Mucosa of rectum (tissue), 2 donors: ENCODE data around the gene CALML5.

ENCODE experiments used
- H3K27ac ChIP-seq, 2 donors: one replicate each; pipeline ENCODE4 v1.7.0; 2013; ENCODE audit warnings: inconsistent platforms in 2 of 2, low read depth in 2 of 2, low read length in 2 of 2
- H3K27me3 ChIP-seq, 2 donors: one replicate each; pipeline ENCODE4 v1.7.0; 2013; ENCODE audit warnings: low read length in 2 of 2; ENCODE audit not compliant: control insufficient read depth in 2 of 2, insufficient read depth in 2 of 2
- H3K36me3 ChIP-seq, 2 donors: one replicate each; pipeline ENCODE4 v1.7.0; 2013; ENCODE audit warnings: low read length in 2 of 2; ENCODE audit not compliant: control insufficient read depth in 2 of 2, insufficient read depth in 2 of 2
- H3K4me1 ChIP-seq, 2 donors: one replicate each; pipeline ENCODE4 v1.7.0; 2013; ENCODE audit warnings: low read length in 2 of 2, mild to moderate bottlenecking in 1 of 2; ENCODE audit not compliant: control insufficient read depth in 2 of 2, insufficient read depth in 2 of 2
- H3K4me3 ChIP-seq, 2 donors: one replicate each; pipeline ENCODE4 v1.7.0; 2013; ENCODE audit warnings: low read length in 2 of 2
- H3K9ac ChIP-seq, 2 donors: one replicate each; pipeline ENCODE4 v1.7.0; 2013; ENCODE audit warnings: low read length in 2 of 2, low read depth in 1 of 2, mild to moderate bottlenecking in 1 of 2
- H3K9me3 ChIP-seq, 2 donors: one replicate each; pipeline ENCODE4 v1.7.0; 2013; ENCODE audit warnings: low read length in 2 of 2; ENCODE audit not compliant: control insufficient read depth in 2 of 2
- donor health status: healthy.
- donor health status: Normal muscosa, but diverticular disease.

Gene CALML5

DNA sequence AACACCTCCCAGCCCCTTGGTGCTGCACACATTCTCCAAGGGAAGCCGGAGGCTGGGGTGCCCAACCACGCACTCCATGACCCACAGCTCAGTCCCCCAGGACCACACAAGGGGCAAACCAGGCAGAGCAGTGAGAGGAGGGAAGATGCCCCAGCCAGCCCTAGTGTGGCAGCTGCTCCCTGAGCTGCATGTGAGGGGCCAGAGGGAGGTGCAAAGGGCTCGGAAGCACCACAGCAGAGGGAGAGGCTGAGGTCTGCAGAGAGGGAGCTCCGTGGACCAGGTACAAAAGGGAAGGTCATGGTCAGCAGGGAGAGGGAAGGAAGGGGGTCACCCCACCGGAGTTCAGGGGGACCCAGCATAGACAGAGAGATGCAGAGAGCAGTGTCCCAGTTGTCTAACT lies 1.5 kb upstream of the CALML5 start:
- no peaks in the 10 kb centered on the region for H3K36me3 ChIP-seq
- no peak overlapping the region for H3K4me3 ChIP-seq
- H3K4me1 ChIP-seq, result peaks cover 20 to 21% of the 10 kb centered on the region in 2 donors
- no peak overlapping the region for H3K9ac ChIP-seq
- no peak overlapping the region for H3K27ac ChIP-seq
- H3K27me3 ChIP-seq, result no peaks in the 10 kb centered on the region
- no peaks in the 10 kb centered on the region for H3K9me3 ChIP-seq

DNA sequence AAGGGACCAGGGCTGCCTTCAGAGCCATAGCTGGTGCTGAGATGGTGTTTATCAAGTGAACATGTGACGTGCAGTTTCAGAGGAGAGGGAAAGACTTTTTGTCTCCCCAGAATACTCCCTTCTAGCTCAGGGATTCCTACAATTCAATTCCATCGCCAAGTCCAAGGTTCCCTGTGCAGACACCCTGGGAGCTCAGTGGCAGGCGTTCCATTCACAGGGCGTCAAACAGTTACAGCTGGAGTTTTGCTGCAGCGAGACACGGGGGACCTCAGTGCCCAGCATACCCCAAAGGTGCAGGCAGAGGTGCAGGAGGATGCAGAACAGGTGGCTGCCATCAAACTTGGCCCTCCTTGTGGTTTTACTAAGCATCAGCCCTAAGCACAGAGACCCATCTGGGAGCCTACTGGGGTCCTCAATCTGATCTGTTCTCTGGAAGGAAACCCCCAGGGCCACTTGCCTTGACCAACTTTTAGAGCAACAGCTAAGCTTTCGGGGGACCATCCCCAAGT lies 846 bp upstream of the CALML5 start:
- Histone ChIP-seq H3K4me3 (no peak overlapping the region), H3K27me3 (no peaks in the 10 kb centered on the region), H3K9me3 (no peaks in the 10 kb centered on the region), H3K4me1 (peaks cover 20 to 21% of the 10 kb centered on the region in 2 donors), H3K36me3 (no peaks in the 10 kb centered on the region), H3K9ac (no peak overlapping the region), H3K27ac (no peak overlapping the region)

DNA sequence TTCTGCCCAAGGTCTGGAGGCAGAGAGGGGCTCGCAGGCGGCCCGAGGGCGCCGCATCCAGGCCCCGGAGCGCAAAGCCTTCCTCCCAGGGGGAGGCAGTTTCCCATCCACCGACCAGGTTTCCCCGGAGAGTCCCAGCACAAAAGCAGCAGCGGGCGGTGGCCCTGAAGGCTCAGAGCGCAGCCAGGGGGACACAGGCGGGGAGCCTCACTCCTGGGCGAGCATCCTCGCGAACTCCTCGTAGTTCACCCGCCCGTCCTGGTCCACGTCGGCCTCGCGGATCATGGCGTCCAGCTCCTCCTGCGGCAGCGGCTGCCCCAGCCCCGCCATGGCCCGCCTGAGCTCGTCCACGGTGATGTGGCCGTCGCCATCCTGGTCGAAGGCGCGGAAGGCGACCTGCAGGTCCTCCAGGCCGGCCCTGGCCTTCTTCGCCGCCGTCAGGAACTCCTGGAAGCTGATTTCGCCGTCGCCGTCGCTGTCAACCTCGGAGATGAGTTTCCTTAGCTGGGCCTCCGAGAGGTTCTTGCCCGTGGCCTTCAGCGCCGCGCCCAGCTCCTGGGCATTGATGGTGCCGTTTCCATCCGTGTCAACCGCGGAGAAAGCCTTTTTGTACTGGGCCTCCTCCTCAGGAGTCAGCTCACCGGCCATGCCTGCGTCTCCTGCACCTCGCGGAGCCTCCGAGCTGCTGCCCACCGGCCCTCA lies 428 bp downstream of the CALML5 start:
- H3K9ac ChIP-seq, result no peak overlapping the region
- no peak overlapping the region for H3K4me3 ChIP-seq
- H3K4me1 ChIP-seq, result peaks cover 14 to 18% of the 10 kb centered on the region in 2 donors
- H3K36me3 ChIP-seq, result no peaks in the 10 kb centered on the region
- no peaks in the 10 kb centered on the region for H3K27me3 ChIP-seq
- no peak overlapping the region for H3K27ac ChIP-seq
- no peaks in the 10 kb centered on the region for H3K9me3 ChIP-seq

DNA sequence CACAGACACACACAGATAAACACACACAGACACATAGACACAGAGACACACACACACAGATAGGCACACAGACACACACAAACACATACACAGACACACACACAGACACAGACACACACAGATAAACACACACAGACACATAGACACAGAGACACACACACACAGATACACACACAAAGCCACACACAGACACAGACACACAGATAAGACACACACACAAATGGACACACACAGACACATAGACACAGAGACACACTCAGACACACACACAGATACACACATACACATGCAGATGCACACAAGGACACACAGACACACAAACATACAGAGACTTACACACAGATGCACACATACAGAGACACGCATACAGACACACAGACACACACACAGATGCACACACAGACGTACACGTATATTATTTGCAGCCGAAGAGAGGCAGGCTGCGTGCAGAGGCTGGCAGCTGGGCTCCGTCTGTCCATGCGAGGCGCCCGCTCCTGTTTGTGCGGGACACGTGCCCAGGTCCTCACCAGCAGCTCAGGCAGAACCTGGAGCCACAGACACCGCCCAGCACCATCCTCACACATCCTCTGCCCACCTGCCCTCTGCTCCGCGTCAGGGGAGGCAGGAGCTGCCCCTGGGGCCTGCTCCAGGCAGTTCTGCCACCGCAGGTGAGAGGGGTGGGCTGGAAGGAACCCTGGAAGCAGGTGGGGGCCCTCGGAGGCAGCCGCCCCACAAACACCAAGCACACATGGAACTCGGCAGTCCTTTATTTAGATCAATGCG lies 1.2 kb downstream of the CALML5 start:
- Histone ChIP-seq H3K4me3 (no peak overlapping the region), H3K9ac (no peak overlapping the region), H3K36me3 (no peaks in the 10 kb centered on the region), H3K4me1 (peaks cover 6 to 16% of the 10 kb centered on the region in 2 donors), H3K9me3 (no peaks in the 10 kb centered on the region), H3K27ac (no peak overlapping the region), H3K27me3 (no peaks in the 10 kb centered on the region)

DNA sequence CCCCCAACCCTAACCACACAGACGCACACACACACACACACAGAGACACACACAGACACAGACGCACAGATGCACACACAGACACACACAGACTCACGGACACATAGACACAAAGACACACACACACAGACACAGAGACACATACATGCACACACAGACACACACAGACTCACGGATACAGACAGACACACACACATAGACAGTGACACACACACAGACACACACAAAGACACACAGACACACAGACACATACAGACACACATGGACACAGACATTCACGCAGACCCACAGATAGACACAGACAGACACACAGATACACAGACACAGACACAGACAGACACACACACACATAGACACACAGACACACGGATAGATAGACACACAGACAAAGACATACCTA lies 2.1 kb downstream of the CALML5 start:
- no peak overlapping the region for H3K9ac ChIP-seq
- H3K36me3 ChIP-seq, result no peaks in the 10 kb centered on the region
- H3K4me3 ChIP-seq, result no peak overlapping the region
- H3K27me3 ChIP-seq, result no peaks in the 10 kb centered on the region
- H3K9me3 ChIP-seq, result no peaks in the 10 kb centered on the region
- peaks cover 0 to 8% of the 10 kb centered on the region in 2 donors for H3K4me1 ChIP-seq
- H3K27ac ChIP-seq, result no peak overlapping the region

DNA sequence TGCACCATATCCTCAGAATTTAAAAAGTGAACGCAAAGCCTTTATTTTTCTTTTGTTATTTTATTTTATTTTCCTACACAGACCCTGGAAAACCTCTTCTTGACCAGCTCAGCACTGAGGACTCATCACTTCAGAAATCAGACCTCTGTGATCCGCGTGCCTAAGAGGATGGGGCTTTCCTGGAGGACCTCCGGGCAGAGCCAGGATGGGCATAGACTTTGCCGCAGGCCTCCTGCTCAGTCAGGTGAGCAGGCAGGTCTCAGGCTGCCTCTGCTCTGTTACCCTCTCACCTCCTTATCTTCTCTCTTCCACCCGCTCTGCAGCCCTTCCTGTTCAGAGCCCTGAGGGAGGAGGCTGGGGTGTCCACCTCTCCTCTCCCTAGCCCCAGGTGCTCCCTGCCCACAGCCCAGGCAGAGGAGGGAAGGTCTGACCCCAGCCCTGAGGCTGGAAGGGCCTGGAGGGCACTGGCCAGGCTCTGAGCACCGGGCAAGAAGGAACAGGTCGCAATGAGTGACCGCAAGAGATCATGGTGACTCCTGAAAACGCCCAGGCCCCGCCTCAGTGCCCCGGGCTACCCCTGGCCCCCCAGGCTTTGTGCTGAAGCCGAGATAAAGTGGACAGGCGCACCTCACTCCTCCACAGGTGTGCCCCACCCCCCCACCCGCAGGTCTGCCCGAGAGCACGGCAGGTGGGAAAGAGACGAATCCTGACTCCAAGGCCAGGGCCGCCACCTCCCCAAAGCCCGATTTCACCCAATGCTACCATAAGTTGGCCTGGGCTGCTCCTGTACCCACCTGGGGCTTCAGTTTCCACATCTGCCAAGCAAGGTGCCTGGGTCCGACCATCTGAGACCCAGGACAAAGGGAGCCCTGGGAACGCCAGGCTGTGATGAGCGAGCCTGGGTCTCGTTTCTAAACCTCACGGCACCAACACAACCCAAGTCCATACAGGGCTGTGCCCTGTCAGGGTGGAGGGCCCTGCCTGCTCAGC lies 2.8 kb downstream of the CALML5 start:
- H3K27ac ChIP-seq, result no peak overlapping the region
- peaks cover 0 to 8% of the 10 kb centered on the region in 2 donors for H3K4me1 ChIP-seq
- H3K9me3 ChIP-seq, result peaks cover 0 to 2% of the 10 kb centered on the region in 2 donors
- no peaks in the 10 kb centered on the region for H3K27me3 ChIP-seq
- H3K9ac ChIP-seq, result no peak overlapping the region
- no peaks in the 10 kb centered on the region for H3K36me3 ChIP-seq
- H3K4me3 ChIP-seq, result no peak overlapping the region

DNA sequence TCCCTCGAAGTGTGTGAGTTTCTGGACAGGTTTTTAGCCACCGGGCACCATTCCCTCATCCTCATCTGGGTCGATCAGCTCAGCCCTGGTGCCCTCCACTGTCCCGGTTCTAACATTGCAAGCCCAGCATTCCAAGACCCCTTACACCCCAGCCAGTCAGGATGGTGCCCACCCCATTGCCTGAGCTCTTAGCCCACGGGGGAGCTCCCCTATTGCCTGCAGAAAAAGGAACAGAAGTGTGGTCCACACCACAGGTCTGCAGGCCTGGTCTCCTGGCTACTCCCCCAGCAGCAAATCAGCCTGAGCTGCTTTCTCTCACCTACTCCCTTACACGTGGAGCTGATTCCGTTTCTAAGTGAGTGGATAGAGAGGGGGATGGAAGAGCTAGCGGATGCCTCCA lies 4.8 kb downstream of the CALML5 start:
- Histone ChIP-seq H3K4me3 (no peak overlapping the region), H3K27ac (no peak overlapping the region), H3K27me3 (no peaks in the 10 kb centered on the region), H3K9me3 (peaks cover 0 to 2% of the 10 kb centered on the region in 2 donors), H3K36me3 (no peaks in the 10 kb centered on the region), H3K4me1 (peaks cover 0 to 8% of the 10 kb centered on the region in 2 donors), H3K9ac (no peak overlapping the region)

DNA sequence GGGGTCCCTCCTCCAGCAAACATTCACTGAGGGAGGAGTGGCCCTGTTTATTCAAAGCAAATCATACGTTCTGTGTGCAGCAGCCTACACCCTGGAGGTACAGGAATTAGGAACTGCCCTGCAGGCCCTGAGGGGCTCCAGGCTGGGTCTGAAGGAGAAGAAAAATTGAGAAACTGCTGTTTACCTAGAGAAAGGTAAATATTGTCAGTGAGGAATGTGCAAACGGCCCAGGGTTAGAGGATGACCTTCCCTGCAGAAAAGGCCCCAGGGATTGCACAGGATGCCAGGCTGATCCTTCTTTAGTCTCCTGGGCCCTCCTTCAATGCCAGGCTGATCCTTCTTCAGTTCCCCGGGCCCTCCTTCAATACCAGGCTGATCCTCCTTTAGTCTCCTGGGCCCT lies 5.7 kb downstream of the CALML5 start:
- Histone ChIP-seq H3K4me1 (peaks cover 5 to 16% of the 10 kb centered on the region in 2 donors), H3K27me3 (no peaks in the 10 kb centered on the region), H3K27ac (no peak overlapping the region)

DNA sequence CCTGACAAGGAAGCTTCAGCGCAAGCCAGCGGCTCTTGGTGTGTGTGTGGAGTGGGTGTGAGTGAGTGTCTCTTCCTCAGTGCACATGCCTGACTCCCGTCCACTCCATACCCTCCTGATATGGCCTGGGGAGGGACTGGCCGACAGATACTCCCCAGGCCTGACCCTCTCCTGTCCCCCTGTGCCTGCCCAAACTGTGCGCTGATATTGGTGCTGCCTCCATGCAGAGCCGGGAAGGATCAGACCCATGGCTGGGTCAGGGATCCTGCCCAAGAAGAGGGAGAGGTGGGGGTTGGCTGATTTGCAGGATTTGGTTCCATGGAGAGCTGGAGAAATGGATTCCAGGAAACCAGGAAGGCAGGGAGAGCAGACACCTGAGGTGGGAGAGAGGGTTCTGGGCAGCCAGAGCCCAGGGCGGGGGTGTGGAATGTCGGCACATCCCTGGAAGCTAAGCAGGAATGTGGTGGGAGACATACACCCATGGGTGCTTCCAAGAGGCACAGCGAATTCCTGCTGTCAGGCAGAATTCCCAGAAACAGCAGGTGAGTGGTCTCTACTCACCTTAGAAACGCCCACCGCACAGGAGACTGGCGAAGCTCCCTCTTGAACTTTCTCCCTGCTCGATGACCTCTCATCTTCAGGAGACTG lies 6.3 kb downstream of the CALML5 start:
- H3K27me3 ChIP-seq, result no peaks in the 10 kb centered on the region
- H3K9me3 ChIP-seq, result peaks cover 0 to 2% of the 10 kb centered on the region in 2 donors
- peaks cover 9 to 20% of the 10 kb centered on the region in 2 donors for H3K4me1 ChIP-seq
- no peak overlapping the region for H3K9ac ChIP-seq
- H3K36me3 ChIP-seq, result no peaks in the 10 kb centered on the region
- no peak overlapping the region for H3K4me3 ChIP-seq
- no peak overlapping the region for H3K27ac ChIP-seq

More for the DNA sequence above, 5.7 kb downstream of the CALML5 start:
- no peak overlapping the region for H3K9ac ChIP-seq
- H3K36me3 ChIP-seq, result no peaks in the 10 kb centered on the region
- H3K9me3 ChIP-seq, result peaks cover 0 to 2% of the 10 kb centered on the region in 2 donors
- H3K4me3 ChIP-seq, result no peak overlapping the region
